Stimulated activated CD8-positive, alpha-beta memory T cell treated with anti-CD3 and anti-CD28 coated beads, Interleukin-2, amount 100 ng/mL, for 1 hour (primary cell): ENCODE data around the gene GPALPP1.
"Not testable (repeated sequence)": the region's sequence is repeated elsewhere in the genome, so short reads cannot be mapped to it uniquely, and the experiment has no call there.

ENCODE experiments used
- DNase-seq, 2 donors: peaks; one replicate each; pipeline ENCODE4 v3.0.0-alpha.2; 2020; ENCODE audit warnings: low read depth in 2 of 2

Gene GPALPP1, protein sequence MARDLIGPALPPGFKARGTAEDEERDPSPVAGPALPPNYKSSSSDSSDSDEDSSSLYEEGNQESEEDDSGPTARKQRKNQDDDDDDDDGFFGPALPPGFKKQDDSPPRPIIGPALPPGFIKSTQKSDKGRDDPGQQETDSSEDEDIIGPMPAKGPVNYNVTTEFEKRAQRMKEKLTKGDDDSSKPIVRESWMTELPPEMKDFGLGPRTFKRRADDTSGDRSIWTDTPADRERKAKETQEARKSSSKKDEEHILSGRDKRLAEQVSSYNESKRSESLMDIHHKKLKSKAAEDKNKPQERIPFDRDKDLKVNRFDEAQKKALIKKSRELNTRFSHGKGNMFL

DNA sequence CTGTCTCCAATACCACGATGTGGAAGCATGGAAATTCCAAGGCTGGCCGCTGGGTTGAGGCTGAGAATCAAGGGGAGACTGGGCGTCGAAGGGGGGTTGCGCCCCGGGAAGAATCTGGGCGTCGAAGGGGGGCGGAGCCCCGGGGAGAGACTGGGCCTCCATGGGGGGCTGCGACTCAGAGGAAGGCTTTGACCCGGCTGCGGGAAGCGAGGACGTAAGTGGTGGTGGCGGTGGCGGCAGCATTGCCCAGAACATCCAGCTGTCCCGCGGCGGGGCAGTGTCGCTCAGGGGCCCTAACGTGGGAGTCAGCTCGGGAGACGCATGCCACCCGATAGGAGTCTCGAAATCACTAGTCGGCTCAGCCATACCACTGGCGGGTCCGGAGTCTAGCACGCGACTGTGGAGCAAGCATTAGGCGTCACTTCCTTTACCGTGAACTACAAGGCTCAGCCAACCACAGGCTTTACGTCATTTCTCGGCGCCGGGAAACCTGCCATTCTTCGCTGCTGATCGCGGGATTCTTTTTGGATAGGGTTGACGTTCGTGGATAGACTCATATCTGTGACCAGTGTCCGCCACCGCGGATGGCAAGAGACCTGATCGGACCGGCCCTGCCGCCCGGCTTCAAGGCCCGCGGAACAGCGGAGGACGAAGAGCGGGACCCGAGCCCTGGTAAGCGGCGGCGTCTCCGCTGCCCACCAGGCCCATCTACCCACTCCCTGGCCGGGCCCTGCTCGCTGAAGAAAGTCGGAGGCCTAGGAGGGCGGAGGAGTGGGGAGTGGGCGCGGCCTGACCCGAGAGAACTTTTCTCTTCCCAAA, at the start of gene GPALPP1, which contains the start of gene NUFIP1:
TSS of gene GPALPP1 (plus strand) at position 468 of the 819 bp plus-strand sequence. CDS start at position 585, 117 bp downstream.
TSS of gene NUFIP1 (minus strand) at position 401 of the 819 bp plus-strand sequence. CDS start at position 366, 35 bp downstream.
- DNase-seq: peak; percentile 79 to 81

DNA sequence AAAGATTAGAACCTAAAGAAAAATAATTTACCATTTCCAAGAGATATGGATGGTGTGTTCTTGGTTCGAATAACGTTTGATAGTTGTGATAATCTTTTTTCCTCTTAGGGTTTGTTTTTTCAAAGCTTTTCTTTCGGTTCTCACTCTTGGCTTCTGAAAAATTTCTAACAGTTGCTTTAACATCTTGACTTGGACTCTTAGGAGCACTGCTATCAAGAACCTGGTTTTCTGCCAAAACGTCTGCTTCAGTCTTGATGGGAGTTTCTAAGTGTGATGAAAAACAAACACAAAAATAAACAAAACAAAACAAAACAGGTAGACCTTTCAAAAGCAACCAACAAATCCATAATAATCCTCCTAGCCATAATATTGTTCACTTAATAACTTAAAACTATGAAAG, 45.9 kb upstream of the GPALPP1 start:
- DNase-seq: not testable (repeated sequence)

DNA sequence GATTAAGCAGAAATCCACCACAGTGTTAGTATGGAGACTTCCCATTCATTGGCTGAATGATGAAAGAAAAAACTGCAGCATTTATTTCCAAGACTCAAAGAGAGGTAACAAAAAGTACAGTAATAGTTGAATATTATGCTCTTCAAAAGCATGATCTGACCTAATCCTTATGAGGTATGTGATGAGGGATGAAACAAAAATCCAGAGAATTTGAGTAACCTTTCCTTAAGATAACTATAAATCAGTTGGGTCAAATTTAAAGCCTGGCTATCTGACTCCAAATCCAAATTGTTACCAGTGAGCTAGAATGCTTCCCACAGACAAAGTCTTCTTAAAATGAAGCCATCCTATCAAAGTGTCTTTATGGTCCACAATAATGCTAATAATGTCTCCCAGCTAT, 38.2 kb upstream of the GPALPP1 start:
- no peak for DNase-seq

DNA sequence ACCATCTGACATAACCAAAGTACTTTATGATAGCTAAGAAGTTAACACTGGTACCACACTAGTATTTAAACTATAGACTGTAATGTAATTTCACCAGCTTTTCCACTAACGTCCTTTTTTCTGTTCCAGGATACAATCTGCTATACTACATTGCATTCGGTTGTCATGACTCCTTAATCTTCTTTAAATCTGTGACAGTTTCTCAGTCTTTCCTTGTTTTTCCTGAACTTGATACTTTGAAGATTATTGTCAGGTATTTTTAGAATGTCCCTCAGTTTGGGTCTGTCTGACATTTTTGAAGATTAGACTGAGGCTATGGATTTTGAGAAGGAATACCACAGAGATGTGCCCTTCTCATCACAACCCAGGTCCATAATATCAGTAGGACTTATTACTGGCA, 36.7 kb upstream of the GPALPP1 start:
- no peak for DNase-seq

DNA sequence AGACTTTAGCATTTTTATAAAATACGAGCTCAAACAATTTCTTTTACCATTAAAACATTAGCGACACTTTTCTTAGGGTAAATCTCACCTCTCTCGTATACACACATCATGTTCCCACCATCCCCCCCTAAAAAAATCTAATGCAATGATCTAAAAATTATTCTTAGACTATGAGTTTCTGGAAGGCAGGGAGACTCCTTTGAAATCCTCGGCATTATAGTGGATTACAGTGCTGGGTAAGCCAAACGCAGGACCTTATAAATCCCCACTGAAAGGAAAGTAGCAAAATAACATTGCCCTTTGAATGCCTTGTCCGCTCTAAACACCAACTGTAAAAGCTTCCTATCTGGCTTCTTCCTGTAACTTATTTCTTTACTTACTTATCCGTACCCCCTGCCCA, 35.1 kb upstream of the GPALPP1 start:
- no peak for DNase-seq

DNA sequence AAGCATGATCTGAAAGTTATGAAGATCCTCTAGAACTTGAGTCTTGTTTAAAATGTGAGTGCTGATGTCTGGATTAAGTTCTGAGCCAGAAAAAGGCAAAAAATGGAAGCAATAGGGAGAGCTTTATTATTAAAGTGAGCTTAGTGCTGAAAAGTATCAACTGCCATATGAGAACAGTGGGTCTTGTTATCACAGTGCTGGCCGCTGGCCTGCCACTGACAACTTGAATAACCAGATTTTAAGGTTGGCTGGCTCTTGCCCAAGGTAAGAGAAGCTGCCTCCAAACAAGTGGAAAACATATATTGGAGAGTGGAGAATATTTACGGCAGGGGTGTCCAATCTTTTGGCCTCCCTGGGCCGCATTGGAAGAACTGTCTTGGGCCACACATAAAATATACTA, 33.9 kb upstream of the GPALPP1 start:
- DNase-seq: no peak

DNA sequence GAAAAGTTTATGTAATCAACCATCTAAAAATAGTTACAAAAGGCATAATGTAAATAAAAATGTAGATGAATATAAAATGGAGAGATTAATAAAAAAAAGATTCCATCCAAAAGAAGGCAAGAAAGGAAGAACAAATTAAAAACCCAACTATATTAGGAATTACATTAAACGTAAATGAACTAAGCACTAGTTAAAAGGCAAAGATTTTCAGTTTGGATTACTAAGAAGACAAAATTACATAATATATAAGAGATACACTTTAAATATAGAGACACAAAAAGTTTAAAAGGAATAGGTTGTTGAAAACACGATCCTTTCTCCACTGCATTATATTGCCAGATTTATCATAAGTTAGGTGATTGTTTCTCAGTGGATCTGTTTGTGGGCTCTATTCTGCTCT, 27.3 kb upstream of the GPALPP1 start:
- no peak for DNase-seq

DNA sequence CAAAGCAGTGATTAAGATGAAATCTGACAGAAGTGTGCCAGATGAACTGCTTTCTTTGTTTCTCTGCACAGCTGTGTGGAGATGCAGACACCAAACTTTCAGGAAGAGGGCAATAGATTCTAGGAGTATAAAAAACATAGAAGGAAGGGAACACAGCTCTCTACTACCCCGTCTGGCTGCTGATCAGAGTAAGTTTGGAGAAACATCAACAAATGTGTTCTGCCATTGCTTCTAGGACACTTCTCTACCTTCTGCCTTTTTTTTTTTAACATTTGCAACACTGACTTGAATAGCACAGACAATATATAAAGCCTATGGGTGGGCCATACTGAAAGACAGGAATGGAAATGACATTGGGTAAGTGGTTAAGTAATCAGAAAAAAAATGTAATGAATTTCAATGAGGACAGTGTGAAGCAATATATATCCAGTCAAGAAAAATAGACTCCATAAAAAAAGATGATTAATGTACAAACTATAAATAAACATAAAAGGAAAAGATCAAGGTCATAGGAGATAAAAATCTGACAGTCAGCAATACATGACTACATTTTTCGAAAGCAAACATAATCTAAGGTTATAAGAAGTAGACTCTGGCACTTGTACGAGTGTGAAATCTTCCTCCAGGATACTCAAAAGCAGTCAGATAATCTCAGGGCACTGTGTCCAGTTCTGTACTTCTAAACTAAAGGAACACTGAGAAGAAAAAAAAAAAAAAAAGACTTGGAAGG, 21.5 kb upstream of the GPALPP1 start:
- DNase-seq: no peak

DNA sequence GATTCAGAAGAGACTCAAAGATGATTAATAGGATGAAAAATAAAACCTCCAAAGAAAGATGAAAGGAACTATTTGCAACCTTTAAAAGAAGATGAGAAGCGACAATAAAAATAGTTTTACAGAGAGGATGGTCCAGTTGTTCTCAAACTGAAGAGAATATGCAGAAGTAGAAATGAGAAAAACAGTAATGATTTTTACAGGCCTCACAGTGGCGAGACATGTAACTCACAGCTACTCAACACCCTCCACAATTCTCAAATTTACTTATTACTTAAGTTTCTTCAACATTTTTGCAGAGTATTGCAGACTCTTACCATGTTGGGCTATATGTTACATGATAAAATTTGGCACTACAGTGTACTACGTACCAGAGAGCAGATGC, 20.9 kb upstream of the GPALPP1 start:
- DNase-seq: no peak

DNA sequence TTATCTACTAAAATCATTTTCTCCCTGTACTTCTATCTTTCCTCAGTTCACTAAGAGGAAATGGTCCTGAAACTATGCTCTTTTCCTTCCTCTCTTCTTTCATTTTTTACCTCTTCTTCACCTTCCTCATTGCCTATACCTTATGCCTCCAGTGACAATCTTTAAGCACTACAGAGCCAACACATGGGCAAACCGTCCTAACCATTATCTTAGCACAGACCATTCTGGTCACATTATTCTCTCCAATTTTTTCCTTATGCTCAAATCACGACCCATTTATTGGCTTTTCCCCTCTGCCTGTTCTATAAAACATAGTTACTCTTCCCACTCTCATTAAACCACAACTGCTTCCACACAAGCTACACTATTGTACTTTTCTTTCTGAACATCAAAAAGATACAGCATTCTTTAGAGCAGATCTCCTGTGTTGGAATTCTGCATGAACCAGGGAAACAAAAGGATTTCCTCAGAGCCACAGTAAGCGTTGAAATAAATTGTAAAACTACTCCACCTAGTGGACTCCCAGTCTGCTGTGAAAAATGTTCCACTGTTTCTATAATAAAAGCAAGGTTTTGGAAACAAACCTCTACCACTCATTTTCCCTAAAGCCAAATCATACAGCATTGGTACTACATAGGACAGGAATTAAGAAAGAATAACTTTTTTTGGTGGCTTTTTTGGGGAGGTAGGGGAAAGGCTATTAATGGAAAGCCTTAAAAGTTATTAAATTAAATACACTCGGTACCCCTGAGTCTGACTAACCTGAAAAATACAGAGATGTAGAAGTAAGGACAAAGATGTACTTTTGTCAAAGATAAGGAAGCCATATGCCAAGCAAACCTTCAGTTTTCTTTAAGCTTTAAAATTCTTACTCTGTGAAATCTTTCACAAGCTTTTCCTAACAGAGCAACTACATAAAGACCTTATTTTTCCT, 19.5 kb upstream of the GPALPP1 start:
- no peak for DNase-seq

DNA sequence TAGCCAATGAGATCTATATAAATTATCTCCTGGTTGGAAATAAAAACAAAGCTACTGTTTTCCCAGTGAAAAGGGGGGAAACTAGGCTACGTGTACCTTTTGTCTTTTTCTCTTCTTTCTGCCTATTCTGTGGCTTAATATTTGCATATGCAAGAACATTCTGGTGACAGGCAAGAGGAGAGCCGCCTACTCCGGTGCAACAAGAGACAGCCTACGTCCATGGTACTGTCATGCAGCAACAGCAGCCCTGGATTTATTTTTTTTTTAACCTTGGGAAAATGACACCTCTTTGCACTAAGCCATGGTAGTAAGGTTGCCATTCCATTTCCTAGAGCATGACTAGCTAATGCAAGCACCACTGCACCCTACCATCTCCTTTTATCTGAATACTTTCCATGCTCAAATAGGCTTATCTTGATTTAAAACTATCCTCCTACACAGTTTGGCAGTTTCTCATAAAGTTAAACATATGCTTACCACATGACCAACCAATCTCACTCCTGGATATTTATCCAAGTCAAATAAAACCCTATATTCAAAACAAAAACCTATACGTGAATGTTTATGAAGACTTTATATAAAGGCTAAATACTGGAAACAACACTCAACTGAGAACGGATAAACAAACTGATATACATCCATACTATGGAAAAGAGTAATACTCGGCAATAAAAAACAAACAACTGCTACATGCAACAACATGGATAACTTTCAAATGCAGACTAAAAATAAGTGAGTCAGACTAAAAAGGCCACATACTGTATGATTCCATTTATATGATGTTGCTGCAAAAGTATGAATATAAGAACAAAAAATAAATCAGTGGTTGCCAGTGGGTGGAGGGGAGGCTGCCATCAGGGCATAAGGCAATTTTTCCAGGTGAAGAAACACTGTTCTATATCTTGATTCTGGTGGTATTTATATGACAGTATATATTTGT, 17.4 kb upstream of the GPALPP1 start:
- DNase-seq: no peak

DNA sequence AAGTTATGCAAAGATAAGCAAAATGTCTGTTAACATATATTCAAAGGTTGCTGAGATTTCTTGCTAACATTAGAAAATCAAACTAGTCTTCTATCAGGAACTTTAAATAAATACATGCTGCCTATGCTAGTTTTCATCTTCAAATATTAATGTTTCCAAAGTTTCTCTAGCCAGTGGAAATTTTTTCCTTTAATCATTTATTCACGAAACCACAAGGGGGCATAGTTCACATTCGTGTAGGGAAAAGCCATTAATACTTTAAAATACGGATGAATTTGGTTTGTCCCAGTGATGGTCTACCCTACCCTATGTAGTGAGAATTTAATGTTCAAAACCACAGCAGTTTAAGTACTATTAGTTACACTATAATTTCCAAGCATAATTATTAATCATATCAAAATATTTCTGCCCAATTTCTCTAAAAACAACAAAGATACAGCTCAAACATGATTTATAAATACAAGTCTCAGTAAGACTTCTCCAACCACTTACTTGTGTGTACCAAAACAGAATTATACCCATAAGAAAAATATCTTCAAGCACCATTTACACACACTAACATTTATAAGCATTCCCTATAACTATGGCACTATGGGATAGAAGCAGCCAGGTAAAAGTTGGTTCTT, 16.3 kb upstream of the GPALPP1 start:
- DNase-seq: no peak

DNA sequence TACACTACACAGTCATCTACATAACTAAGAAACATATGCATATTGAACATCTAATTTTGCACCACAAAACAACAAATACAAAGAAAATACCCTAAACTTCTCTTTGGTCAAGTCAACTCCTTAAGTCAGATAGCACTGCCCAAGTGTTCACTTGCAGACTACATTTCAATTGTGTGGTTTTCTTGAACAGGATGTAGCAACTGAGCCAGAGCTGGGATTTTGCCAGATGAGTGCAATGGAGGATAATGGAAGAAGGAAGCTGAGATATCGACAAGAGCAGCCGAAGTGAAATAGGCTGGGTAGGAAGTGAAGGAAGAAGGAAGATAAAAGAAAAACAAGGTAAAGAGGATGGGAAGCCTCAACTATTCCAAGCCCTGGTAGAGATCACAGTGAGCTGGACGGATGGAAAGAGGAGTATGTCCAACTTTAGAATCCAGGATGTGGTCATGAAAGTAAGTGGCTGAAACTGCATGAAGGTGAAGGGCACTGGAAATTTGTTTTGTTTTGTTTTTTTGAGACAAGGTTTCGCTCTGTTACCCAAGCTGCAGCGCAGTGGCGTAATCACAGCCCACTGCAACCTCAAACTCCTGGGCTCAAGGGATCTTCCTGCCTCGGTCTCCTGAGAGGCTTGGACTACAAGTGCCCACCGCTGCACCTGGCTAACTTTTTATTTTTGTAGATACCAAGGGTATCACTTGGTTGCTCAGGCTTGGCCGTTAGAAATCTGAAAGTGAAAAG, 15.1 kb upstream of the GPALPP1 start:
- DNase-seq: no peak

DNA sequence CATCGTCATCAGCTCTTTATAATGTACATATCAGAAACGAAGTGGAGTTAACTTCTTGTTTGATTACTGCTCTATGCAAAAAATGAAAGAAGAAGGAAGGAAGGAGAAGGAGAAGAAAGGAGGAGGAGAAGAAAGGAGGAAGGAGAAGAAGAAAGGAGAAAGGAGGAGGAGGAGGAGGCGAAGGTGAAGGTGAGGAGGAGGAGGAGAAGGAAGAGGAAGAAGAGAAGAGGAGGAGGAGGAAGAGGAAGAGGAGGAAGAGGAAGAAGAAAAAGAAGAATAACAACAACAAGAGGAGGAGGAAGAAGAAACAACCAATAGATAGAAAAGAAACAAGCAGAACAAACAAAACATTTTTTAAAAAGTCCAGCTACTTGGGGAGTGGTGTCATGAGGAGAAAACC, 13.1 kb upstream of the GPALPP1 start:
- DNase-seq: no peak

DNA sequence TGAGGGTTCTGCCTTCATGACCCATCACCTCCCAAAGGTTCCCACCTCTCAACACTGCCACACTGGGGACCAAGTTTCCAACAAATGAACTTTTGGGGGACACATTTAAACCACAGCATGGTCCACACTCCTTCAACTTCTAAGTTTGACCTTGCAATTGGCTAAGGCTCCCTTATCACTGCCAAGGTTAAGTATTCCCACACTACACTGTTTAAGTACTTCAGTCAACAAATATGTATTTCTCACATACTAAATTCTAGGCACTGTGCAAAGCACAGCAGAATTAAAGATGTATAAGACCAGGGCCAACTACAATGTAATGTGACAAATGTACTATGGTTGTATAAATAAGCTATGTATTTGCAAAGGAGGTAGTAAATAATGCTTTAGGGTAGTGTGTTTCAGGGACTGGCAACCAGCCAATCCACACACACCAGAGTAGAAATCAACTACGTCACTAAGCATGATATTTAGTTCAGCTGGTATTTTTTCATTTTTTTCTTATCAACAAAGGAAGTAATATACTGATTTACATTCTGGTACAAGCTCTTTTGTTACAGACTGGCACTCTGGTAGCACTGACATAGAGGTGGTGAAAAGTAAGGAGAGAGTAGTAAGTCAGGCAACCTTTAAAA, 12.3 kb upstream of the GPALPP1 start:
- DNase-seq: no peak

DNA sequence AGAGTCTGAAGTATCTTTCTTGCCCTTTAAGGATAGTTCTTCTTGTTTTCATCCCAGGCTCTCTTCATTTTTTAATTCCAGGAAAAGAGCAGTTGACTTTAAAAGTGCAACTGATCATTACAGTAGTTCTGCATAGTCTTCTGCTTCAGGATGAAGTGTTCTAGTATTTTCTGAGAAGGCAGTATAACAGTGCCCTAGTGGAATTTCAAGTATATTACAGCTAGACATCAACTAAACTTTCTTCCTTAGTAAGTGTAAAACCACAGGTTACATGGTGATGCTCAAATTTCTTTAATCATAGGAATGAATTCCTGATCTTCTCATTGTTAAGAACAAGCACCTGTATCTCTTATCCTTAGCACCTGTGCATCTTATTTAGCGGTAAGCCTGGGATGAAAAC, 11.0 kb upstream of the GPALPP1 start:
- DNase-seq: no peak

DNA sequence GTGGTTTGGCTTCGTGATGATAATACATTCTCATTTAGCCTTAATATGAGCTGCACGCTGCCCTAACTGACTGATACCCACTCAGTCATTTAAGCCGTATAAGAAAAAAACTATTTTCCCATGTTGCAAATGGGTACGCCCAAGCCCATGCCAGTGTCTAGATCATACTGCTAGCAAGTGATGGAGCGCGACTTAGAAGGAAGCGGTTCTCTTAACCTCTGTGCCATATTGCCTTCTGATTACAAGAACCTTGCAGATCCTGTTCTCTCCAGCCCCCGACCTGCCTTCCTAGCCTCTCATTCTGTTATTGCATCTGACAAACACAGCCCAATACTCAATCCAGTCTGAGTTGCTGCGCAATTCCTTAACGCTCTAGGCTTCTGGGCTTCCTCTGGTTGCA, 603 bp downstream of the GPALPP1 start:
- no peak for DNase-seq

DNA sequence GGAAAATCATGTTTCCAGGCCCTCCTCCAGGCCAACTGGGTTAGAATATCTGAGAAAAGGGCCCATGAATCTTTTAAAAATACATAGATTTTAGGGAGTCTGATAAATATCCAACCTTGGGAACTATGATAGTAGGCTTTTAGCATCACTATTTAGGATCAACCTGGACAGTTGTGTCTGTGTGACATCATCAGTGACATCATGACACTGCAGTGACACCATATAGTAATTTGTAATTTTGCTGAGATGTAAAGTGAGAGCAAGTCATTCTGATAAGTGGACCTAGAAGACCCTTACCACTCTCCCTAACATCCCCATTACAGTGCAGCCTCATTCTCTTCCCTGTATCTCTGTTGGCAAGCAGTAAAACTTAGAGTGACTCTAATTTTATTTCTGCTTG, 14.1 kb downstream of the GPALPP1 start:
- no peak for DNase-seq

DNA sequence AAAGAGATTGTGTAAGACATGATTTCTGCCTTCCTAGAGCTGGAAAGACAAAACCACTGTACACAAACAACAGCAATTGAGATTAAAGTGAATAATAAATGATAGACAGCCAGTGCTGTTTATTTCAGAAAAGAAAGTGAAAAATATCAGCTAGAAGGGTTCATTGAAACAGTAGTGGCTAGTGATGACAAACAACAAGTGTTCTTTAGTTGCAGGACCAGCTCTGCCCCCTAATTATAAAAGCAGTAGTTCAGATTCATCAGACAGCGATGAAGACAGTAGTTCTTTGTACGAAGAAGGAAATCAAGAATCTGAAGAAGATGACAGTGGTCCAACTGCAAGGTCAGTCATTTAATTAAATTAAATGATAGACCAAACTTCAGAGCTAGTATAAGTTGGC, 14.8 kb downstream of the GPALPP1 start:
- DNase-seq: no peak
